GM12878 (cell line): ENCODE data around the gene SPEG.

ENCODE experiments used
- EP300 ChIP-seq, 2 experiments: fragments of 150-350 bp in 1 of 2; IDR thresholded peaks; 2 replicates each; pipeline ENCODE4 v1.6.1; 2011 to 2012; ENCODE audit warnings: low read depth in 2 of 2, low read length in 2 of 2, borderline replicate concordance in 1 of 2, improper control_type of control experiment in 1 of 2, inconsistent platforms in 1 of 2; ENCODE audit not compliant: control insufficient read depth in 1 of 2
- ESRRA ChIP-seq: IDR thresholded peaks from 2 replicates; pipeline ENCODE4 v1.6.1; 2012; ENCODE audit warnings: mild to moderate bottlenecking, low read length, improper control_type of control experiment
- RAD51 ChIP-seq: fragments of 450-650 bp; IDR thresholded peaks from 2 replicates; pipeline ENCODE4 v1.6.1; 2016; ENCODE audit warnings: moderate library complexity, mild to moderate bottlenecking, inconsistent platforms
- SREBF2 ChIP-seq: IDR thresholded peaks from 2 replicates; pipeline ENCODE4 v1.6.1; 2012; ENCODE audit warnings: mild to moderate bottlenecking, low read length
- TF ChIP-seq, protein P1 (sequence below), 3 experiments: IDR thresholded peaks in 2 of 3; conservative IDR thresholded peaks in 1 of 3; 2 replicates each; pipeline ENCODE4 v1.5.1; 2011; ENCODE audit warnings: low read depth in 3 of 3, low read length in 3 of 3, mild to moderate bottlenecking in 3 of 3, control low read depth in 2 of 3, moderate library complexity in 2 of 3, inconsistent platforms in 1 of 3, mixed read lengths in 1 of 3; ENCODE audit not compliant: control insufficient read depth in 2 of 3, insufficient read depth in 1 of 3; ENCODE audit errors: extremely low read depth in 1 of 3

GRCh38 chr2:219543596-219544358 lies 109.1 kb downstream of the SPEG start, which contains the start of the genes CHPF and TMEM198:
- no peak for TF ChIP-seq RAD51
- TF ChIP-seq EP300 (IDR thresholded peaks at IDR 0.05; ENCODE audit: borderline replicate concordance in 1 of 2, control insufficient read depth in 1 of 2, low read depth in 2 of 2, low read length in 2 of 2) = no peak
- TF ChIP-seq SREBF2 = no peak
- TF ChIP-seq, protein P1, sequence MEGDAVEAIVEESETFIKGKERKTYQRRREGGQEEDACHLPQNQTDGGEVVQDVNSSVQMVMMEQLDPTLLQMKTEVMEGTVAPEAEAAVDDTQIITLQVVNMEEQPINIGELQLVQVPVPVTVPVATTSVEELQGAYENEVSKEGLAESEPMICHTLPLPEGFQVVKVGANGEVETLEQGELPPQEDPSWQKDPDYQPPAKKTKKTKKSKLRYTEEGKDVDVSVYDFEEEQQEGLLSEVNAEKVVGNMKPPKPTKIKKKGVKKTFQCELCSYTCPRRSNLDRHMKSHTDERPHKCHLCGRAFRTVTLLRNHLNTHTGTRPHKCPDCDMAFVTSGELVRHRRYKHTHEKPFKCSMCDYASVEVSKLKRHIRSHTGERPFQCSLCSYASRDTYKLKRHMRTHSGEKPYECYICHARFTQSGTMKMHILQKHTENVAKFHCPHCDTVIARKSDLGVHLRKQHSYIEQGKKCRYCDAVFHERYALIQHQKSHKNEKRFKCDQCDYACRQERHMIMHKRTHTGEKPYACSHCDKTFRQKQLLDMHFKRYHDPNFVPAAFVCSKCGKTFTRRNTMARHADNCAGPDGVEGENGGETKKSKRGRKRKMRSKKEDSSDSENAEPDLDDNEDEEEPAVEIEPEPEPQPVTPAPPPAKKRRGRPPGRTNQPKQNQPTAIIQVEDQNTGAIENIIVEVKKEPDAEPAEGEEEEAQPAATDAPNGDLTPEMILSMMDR (IDR thresholded peaks at IDR 0.05 in 2 of 3, conservative IDR thresholded peaks at IDR 0.05 in 1 of 3; ENCODE audit: control insufficient read depth in 2 of 3, extremely low read depth in 1 of 3, insufficient read depth in 1 of 3, low read depth in 3 of 3, low read length in 3 of 3) = no peak
- no peak for TF ChIP-seq ESRRA
